Fibroblast of the conjunctiva (primary cell): ENCODE results near the gene GADD45GIP1.
A peak's percentile ranks its signal among the peaks of the same experiment; 100 is the strongest.

ENCODE experiments used
- DNase-seq: peaks from one replicate; pipeline ENCODE4 v3.0.0-alpha.2; 2010; ENCODE audit warnings: low read depth

Gene GADD45GIP1

GRCh38 chr19:12956446-12957388 is at the start of gene GADD45GIP1:
GADD45GIP1 (minus strand) TSS chr19:12957223; CDS start chr19:12957212, 11 bp downstream.
- DNase-seq: peak; percentile 55

DNA sequence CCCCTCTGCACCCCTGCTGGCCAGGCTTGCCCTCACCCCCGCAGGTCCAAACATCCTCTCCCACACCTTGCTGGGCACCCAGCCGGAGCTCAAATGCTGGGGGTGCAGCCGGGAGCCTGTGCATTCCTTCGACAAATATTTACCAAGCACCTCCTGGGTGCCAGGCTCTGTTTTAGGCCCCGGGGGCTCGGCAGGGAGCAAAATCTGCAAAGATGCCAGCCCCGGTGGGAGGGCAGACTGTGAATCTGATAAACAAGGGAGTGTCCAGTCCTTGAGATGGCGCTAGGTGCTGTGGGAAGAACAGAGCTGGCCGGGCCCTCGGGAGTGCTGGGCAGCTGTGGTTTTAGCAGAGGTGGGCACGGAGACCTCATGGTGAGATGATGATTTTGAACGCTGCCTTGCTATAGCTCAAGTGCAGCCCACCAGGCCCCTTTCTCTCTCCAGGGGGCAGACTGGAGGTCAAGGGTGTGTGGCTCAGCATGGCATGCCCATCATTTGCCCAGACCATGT is 48.9 kb upstream of the GADD45GIP1 start:
- no peak for DNase-seq

- DNase-seq: no peak
Observed at GRCh38 chr19:13005253-13005652, 48.2 kb upstream of the GADD45GIP1 start.

DNA sequence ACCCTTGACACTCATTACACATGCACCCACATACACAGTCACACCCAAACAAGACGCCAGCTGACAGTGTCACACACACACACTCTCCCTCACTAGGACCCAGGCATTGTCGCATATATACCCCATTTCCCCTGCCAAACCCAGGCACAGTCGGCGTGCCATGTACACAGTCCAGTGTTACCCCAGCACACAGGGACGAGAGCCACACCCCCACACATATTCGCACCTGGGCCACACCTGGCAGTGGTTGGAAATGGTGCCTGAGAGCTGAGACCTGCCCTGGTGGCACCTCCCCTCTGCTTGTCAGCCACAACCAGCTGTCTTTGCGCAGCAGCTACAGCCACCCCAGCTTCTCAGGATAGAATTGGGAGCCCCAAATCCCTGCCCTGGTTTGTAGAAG is 47.2 kb upstream of the GADD45GIP1 start:
- DNase-seq: no peak

GRCh38 chr19:13003081-13003480 is 46.1 kb upstream of the GADD45GIP1 start:
- DNase-seq: no peak

GRCh38 chr19:13002166-13002898 is 45.3 kb upstream of the GADD45GIP1 start:
- DNase-seq: peak; percentile 45

- no peak for DNase-seq
Observed at GRCh38 chr19:13001502-13002165, 44.6 kb upstream of the GADD45GIP1 start.

DNA sequence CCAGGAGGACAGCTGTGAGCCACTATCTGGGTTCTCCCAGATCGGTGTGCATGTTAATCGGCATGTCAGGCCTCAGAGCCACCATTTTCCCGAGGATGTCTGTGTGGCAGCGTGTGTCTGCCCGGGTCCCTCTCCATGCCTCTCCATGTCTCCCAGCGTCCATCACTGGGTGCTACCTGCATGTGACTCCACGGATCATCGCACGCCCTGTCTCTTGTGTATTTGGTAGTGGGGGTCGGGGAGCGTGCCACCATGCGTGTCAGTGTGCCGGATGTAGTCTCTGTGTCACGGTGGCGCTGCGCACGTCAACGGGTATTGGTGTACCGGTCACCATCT is 44.1 kb upstream of the GADD45GIP1 start:
- no peak for DNase-seq

DNA sequence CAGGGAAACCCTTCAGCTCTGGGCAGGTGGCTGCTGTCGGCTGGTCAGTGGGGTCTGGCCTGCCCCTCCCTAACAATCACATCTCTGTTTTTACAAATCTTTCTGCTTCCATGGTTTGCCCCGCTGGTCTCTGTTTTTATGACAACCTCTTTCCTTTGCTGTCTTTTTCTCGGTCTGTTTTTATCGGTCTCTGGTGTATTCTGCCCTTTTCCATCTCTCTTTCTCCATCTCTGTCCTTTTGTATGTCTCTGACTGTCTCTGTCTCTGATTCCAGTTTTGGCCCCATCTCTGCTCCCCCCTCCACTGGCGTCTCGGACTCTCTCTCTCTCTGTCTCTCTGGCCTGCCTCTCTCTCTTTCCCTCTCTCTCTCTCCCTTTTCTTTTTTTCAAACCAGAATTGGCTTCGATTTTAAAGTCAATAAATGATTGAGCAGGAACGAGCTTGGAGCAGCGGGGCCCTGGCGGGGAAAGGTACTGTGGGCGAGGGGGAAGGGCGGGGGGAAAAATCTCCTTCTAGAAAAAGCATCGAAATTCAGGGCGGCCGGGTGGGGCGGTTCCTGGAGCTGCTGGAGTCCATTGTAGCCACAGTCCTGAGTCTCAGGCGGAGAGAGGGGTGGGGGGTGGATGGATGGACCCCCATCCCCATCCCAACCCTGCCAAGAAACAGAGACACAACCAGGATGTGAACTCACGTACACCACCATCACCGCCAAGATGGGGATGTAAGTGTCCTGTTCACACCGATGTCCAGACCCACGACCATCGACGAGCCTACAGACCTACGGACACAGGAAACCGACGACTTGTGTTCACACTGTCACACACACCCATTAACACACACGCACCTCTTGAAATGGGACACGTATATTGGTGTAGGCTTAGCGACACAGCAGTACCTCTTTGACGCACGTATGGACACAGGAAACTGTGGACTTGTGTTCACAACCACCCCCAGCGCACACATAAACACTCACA is 41.2 kb upstream of the GADD45GIP1 start:
- no peak for DNase-seq

DNA sequence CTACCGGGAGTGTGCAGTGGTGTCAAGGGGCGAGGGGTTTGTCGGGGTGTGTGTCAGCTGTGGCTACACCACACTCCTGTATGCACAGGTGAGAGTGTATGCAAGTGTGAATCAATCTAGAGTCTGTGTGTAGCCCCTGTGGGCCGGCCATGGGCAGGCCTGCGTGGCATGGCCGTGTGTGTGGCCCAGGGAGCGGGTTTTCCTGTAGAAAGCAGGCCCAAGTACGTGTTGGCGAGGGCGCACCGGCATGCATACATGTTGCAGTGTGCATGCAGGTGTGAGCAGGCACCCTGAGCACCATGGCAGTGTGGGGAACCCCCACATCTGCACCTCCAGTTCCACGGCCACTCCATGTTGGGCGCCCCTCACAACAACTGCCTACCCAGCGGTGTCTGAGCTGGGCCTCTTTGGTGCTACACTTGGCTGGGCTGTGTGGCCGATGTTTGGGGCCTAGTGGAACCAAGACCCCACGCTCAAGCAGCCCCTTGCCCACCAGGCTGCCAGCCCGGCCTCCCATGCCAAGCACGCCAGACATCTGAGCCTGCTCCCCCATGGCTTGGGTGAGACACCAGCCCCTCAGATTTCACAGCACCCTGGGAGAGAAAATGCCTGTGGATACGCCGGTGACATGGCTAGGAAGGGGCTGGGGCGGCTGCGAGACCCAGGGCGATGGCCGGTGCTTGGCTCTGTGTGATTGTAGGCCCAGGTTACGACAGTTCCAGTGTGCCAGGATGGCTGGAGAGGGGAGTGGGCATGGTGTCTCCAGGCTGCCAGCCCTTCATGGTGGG is 40.4 kb upstream of the GADD45GIP1 start:
- DNase-seq: no peak

- no peak for DNase-seq
Observed at GRCh38 chr19:12996406-12997094, 39.5 kb upstream of the GADD45GIP1 start.

DNA sequence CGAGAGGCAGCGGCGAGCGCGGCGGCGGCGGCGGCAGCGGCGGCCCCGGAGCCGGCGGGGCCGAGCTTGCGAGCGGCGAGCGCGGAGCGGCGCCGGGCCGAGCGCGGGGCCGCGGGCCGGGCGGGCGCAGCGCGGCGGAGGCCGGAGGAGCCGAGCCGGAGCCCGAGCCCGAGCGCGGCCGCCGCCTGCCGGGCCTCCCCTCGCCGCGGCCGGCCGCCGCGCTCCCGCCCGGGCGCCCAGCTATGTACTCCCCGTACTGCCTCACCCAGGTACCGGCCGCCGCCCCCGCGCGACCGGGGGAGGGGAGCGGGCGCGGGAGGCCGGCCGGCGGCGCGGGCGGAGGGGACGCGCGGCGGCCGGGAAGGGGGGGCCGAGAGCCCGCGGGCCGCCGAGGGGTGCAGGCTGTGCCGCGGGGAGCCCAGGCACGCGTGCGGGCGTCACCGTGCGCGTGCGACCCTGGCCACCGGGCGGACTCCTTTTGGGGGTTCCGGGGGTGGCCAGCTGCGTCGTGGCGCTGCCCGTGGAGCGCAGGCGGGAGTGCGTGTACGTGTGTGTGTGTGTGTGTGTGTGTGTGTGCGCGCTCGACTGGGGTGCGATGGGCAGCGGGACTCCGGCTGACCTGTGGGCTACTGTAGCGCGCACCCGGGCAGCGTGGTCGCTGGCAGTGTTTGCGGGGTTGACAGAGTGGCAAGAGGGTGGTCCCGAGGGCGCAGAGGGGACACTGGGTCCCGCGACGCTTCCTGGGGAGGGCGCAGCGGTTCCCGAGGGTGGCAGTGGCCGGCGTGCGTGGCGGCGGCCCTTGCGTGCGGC is 38.8 kb upstream of the GADD45GIP1 start:
- DNase-seq: no peak

DNA sequence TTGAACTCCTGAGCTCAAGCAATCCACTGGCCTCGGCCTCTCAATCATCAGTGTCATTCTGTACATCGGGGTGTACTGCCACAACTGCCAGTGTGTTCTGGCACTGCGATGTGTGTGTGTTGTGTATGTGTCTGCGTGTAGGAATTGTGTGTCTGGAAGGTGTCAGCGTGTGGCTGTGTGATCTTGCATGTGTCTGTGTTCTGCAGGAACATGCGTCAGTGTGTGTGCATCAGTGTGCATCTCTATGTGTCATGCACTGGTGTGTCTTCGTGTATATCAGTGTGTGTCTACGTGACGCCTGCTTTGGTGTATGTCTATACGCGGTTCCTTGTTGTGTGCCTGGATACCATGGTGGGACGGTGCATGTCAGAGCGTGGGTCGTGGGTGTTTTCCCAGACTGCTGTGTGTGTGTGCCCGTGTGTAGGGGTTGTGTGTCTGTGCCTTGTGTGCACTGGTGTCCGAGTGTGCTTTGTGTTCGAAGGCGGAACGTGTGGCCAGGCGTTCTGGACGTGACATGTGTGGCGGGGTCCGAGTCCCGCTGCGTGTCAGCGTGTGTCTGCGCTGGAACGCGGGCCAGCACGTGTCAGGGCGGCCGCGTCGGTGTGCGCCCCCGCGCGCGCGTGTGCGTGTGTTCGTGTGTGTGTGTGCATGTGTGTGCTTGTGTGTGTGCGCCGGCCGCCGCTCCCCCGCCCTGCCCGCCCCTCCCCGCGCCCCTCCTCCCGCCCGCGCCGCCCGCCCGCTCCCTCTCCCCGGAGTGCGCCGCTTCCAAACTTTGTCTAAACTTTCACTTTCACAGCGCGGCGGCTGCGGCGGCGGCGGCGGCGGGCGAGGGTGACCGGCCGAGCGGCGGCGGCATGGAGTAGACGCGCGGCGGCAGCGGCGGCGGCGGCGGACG is 37.9 kb upstream of the GADD45GIP1 start, which contains the start of gene NFIX:
NFIX (plus strand) TSS at position 775 of the 895 bp plus-strand sequence. CDS start 363 bp downstream, outside the sequence.
- no peak for DNase-seq

GRCh38 chr19:12993562-12993961 is 36.5 kb upstream of the GADD45GIP1 start:
- no peak for DNase-seq

DNA sequence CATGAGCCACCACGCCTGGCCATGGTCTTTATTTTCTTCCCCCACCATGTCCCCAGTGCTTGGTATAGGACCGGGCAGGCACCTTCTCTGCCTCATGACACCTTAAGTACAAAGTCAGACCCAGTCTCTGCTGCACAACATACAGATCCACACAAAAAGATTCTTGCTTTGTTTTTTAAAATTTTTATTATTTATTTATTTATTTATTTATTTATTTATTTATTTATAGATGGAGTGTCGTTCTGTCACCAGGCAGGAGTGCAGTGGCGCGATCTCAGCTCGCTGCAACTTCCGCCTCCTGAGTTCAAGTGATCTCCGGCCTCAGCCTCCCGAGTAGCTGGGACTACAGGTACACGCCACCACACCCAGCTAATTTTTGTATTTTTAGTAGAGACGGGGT is 35.7 kb upstream of the GADD45GIP1 start:
- DNase-seq: no peak

DNA sequence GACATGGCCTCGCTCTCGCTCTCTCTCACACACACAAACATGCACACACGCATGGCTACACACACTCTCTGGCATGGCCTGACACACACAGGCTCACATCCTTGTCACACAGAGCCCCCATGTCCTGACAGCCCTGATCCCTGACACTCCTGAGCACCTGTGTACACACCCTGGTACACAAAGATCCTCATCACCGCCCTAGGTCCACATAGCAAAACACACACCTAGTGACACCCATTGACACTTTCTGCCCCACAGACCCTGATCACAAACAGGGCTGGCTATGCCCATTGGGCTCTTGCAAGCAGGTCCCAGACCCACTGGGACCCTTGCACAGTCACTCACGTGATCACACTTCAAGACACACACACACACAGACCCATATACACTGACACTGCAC is 34.3 kb upstream of the GADD45GIP1 start:
- no peak for DNase-seq

GRCh38 chr19:12990853-12991252 is 33.8 kb upstream of the GADD45GIP1 start:
- no peak for DNase-seq

DNA sequence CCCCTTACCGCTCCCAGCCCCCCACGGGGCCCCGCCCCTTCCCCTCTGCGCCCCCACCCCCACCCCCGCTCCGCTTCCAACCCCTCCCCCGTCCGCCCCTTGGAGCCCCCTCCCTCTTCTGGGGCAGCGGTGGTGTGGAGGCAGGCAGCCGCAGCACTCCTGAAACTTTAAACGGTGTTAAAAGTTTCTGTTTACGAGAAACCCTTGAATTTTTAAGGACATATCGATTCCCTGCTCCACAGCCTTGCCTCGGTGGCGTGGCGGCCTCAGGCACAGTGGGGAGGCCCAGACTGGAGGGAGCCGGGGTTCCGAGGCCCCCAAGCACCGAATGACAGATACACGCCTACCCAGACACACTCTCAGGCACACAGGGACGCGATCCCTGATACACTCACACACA is 33.4 kb upstream of the GADD45GIP1 start:
- no peak for DNase-seq
